ENCODE measurements around the gene SNAPC3.
A peak's percentile ranks its signal among the peaks of the same experiment; 100 is the strongest.
"Not testable (repeated sequence)": the region's sequence is repeated elsewhere in the genome, so short reads cannot be mapped to it uniquely, and the experiment has no call there.

SNAPC3 gene

DNA sequence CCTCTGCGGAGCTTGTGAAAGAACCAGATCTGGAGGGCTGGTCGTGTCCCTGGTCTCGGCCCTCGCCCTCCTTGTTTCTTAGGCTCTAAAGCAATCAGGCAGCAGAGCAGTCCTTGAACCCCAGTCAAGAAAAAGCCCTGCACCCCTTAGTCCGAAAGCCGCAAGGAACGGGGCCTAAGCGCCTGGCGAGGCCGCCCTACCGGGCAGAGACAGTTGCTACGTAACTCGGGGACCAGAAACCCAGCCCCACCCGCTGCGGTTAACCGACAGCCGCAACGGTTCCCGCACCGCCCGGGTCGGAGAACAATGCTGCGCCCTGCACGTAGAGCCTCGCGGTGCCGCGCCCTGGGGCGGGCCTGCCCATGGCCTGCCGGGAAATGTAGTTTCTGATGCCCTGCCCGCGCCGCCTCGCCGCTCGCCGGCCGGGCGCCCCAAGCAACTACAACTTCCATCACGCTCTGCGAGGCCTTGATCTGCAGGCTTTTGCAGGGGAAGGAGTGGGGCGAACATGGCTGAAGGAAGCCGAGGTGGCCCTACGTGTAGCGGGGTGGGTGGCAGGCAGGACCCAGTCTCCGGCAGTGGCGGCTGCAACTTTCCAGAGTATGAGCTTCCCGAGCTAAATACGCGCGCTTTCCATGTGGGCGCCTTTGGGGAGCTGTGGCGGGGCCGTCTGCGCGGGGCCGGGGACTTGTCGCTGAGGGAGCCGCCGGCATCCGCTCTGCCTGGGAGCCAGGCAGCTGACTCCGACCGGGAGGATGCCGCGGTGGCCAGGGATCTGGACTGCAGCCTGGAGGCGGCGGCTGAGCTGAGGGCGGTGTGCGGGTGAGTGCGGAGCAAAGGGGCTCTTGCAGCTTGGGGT, at the start of gene SNAPC3:
SNAPC3 (plus strand) TSS at position 505 of the 859 bp plus-strand sequence; CDS start at position 509, 4 bp downstream.
- peak; percentile 94 for DNase-seq

DNA sequence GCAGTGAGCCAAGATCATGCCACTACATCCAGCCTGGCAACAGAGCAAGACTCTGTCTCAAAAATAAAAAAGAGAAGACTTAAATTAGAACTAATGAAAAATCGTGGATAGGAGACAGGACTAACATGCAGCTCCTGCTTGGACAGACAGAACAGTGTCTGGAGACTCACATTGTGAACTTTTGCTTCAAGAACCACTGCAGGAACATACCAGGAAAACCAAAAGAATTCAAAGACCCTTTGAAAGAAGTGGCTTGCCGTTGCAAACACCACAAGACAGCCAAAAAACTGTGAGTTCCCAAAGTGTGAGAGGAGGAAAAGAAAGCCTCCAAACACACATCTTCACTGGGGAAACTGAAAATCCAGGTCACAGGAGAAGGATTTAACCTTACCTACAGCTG, 48.8 kb upstream of the SNAPC3 start:
- no peak for DNase-seq

DNA sequence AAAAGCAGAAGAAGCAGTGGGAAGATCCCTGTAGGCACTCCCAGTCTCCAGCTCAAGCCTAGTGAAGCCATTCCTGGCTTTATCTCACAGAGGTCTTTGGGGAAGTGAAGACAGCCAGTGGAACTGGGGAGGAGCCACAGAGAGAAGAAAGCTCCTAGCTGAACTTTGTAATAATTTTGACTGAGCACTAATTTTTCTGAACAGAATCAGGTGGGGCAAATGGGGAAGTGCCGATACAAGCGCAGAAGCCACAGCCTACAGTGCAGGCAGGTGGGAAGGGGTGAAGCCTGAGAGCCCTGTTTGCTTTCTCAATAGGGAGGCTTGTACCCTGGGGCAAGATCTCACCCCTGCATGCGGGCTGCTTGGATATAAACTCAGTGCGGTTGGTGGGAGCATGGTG, 48.4 kb upstream of the SNAPC3 start:
- no peak for DNase-seq

DNA sequence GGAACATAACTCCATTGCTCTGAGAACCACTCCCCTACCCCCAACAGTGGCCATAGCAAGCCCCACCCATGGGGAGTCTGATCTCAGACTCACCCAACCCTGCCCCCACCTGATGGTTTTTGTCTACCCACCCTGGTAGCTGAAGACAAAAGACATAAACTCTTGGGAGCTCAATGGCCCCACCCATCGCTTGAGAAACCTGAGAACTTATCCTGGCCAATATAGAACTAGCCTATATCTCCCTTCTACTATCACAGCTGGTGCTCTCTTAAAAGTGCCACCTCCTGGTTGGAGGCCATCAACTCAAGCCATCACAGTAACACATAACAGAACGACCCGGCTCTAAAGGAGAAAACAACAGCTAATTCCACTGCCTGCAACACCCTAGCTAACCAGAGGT, 47.9 kb upstream of the SNAPC3 start:
- no peak for DNase-seq

DNA sequence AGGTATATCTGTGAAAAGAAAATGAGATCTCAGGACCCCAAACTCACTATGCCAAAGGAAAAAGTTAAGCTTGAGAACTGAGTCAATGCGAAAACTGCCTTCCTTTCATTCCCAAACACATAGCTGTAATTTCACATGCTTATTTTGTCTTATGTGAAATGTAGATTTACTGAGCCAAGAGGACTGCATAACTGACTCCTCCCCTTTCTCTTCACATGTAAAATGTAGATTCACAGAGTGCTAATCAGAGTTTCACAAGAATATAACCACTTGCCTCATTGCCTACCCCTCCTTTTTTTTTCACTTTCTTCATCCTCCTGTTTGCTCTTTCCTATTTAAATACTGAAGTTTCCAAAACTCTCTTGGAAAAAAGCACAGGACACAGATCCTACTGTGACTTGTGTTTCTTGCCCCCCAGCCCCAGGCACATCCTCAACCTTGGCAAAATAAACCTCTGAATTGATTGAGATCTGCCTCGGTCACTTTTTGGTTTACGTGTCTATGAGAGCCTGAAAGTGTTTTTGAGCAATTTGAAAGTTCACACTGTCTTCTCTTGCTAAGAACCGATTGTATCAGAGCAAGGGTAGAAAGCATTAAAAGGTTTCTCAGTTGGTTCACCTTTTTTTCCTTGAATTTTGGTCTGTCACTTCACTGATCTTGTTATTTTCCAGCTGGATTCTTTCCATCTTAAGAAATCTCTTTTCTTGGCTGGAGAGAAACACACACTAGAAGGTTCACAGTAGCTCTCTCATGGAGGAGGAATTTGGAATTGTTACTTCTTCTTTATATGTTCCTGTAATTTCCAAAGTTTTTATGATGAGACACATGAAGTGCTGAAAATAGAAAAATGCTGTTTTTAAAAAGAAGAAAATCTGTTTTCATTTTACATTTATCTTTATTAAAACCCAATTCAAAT, 44.8 kb upstream of the SNAPC3 start:
- no peak for DNase-seq

DNA sequence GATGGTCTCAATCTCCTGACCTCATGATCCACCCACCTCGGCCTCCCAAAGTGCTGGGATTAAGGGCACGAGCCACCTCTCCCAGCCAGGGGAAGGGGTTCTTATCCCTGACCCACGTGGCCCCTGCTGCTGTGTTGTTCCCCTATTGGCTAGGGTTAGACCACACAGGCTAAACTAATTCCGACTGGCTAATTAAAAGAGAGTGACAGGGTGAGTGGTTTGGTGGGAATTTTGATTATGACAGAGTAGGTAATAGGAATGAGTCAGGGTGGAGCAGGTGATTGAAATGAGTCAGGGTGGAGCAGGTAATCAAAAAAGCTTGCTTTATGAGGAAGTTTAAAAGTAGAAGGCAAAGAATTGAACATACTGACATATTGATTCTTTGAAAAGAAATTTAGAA, 43.4 kb upstream of the SNAPC3 start:
- DNase-seq, result not testable (repeated sequence)

DNA sequence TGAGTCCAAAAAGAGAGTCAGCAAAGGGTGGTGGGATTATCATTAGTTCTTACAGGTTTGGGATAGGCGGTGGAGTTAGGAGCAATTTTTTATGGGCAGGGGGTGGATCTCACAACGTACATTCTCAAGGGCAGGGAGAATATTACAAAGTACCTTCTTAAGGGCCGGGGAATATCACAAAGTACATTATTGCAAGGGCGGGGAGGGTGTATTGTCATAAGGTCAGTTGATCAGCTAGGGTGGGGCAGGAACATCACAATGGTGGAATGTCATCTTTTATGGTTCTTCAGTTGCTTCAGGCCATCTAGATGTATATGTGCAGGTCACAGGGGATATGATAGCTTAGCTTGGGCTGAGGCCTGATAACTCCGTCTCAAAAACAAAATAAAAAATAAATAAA, 42.8 kb upstream of the SNAPC3 start:
- DNase-seq, result not testable (repeated sequence)

DNA sequence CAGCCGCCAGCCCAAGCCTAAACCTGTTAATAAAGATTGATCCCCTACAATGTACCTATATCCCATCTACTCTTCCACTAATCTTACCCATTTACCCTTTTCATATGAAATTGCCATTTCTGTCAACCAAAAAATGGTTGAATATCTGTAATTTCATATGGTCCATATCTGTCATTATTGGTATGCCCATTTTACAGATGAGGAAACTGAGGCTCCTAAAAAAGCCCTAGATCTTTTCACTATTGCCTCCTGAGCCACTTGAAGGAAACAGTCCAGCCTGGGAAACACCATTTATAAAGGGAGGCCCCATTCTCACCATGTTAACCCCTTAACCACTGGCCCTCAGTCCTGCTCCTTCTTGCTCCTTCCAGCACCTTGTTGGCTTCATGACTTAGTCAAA, 41.2 kb upstream of the SNAPC3 start:
- no peak for DNase-seq

DNA sequence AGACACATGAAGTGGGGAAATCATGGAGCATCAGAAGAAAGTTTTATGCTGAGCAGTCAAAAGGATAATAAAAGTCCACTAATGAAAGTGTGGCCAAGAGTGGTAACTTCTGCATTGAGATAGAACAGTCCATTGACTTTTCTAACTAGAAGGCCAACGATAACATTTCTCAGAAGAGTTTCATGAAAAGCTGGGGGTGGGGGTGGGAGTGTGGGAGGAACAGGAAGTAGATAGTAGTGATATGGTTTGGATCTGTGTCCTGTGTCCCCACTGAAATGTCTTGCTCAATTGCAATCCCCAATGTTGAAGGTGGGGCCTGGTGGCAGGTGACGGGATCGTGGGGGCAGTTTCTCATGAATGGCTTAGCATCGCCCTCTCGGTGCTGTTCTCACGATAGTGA, 36.2 kb upstream of the SNAPC3 start:
- no peak for DNase-seq

DNA sequence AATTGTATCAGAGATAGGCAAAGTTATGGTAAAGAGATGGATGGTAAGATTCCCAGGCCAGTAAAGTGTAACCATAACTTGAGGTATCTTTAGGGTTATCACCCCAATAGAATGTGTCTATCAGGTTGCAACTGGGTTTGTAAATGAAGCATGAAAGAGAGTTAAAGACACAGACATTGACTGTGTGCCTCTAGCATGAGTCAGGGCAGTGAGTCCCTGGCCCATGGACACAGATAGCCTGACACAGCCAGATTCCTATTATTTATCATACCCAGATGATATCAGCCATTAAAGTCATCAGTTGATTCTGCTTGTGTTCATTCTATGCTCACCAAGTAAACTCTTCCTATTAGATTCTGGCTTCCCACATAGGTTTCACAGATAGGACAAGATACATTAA, 33.5 kb upstream of the SNAPC3 start:
- DNase-seq, result no peak

DNA sequence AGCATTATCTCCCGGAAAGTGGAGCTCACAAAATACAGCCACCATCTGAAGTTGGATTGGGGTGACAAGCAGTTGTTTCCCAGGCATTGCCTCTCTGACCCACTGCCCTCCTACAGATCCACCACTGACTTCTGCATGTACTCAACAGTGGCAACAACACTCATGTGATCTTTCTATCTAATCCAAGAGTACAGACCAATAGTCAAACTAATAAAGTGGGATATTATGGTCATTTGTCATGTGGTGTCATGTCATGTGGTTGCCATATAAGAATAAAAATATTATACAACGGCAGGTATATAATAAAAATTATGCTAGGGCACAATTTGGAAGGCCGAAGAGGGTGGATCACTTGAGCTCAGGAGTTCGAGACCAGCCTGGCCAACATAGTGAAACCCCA, 33.0 kb upstream of the SNAPC3 start:
- DNase-seq, result no peak

DNA sequence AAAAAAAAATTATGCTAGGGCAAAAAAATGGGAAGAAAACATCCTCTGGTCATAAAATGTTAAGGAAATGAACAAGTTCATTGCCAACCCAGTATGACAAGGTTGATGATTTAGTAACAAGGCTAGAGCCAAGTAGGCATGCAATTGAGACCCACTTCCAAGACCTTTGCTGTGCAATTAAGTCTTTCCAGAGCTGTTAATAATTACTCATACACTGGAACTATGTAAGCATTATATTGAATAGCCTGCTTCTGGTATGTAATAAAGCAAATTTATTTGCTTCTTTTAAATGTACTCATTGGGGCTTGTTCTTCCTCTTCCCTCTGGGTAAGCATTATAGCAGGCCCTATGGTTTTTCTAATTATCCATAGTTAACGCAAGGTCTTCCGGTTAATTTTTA, 32.5 kb upstream of the SNAPC3 start:
- DNase-seq, result no peak

DNA sequence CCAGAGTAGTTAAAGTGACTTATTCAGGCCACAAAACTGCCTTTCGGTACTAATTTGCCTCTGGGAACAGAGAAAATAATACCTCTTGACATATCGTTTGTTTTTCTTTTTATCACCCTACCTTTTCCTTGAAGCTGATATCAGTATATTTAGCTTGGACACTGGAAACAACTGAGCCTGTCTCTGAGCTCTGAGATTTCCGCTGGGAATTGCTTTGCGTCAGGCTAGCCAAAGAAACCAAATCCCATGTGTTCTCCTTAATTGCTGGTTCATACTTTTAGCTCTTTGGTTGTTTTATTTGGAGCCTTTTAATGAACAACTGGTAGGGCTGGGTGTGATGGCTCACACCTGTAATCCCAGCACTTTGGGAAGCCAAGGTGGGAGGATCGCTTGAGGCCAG, 30.3 kb upstream of the SNAPC3 start:
- DNase-seq, result no peak

DNA sequence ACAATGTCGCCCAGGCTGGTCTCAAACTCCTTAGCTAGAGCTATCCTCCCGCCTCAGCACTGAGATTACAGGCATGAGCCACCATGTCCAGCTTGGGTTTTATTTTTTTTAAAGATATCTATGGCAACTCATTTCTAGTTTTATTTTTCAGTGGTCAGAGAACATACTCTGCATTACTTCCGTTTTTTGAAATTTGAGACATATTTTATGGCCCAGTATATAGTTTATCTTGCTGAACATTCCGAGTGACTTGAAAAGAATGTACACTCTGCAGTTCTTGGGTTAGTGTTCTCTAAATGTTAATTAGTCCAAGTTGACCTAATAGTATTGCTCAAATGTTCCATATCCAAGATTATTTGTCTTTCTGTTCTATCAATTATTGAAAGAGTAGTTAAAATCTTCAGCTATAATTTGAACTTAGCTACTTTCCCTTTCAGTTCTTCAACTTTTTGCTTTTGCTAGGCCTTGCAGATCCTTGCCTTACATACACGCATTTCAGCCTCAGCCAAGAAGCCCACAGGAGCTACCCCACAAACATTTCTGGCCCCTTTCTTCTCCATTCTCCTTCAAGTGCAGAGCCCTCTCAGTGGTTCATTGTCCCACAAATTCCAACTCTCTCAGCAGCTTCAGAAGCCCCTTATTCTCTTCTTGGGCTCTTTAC, 22.3 kb upstream of the SNAPC3 start:
- DNase-seq, result no peak

DNA sequence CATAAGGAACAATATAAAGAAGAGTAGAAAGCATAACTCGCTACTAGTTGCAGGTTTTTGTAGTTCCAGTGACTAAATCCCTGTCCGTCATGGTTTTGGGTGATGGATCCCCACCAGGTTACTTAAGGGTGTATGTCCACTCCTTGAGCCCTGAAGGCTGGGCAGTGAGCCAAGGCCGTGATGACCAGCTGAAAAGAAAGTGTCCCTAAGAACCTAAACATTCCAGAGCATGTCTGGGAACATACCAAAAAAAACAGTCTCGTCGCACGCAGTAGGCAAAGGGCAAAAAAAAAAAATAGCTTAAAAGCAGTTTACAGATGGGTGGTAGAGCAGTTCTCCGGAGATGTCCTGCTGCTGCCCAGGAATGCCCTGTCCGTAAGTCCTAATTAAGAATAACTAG, 21.4 kb upstream of the SNAPC3 start:
- no peak for DNase-seq

DNA sequence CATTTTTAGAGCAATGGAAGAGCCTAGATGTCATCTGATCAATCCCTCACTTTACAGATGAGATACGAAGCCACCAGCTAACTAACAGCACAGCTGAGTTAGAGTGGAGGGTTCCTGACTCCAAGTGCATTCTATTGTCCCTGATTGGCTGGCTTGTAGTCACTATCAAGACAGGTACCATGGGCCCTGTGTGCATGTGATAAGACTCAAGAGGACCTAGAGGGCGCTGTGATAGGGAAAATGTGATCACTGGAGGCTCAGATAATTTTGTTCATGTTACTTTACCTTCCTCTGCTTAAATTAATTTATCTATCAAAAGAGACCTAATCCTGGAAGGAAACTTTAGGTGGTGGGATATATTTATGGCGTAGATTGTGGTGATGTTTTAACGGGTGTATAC, 19.5 kb upstream of the SNAPC3 start:
- peak; percentile 29 for DNase-seq

DNA sequence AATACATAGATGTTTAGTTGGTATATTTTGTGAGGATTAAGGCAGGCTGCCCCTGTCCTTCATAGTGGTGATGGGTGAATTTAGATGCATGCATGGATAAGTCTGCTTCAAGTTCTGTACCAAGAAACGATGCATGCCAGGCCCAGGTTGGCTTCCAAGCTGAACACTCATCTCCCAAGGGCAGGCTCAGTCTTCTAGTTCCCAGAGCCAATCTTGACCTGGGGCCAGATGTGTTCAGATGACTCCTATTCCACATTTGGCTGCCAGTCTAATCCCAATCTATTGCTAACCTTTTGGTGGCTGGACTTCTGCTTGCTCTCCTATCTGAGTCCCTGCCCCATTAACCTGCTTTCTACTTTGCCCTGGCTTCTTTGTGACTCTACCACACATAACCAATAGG, 18.5 kb upstream of the SNAPC3 start:
- DNase-seq, result no peak

DNA sequence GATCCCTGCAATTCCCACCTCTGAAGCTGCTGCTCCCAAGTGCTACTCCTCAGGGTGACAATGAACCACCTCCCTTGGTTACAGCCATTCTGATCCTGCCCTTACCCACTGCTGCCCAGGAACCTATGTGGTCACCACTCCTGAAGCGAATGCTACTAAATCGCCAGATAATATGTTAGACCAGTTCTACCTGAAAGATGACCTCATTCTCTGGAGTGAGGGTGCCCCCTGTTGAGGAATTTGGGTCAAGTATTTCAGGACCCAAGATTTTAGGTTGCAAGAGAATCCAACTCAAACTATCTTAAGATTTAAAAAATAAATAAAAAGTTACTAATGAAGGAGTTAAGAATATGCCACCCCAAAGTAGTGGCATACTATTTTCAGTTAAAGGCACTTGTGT, 5.8 kb upstream of the SNAPC3 start:
- DNase-seq, result peak; percentile 50

DNA sequence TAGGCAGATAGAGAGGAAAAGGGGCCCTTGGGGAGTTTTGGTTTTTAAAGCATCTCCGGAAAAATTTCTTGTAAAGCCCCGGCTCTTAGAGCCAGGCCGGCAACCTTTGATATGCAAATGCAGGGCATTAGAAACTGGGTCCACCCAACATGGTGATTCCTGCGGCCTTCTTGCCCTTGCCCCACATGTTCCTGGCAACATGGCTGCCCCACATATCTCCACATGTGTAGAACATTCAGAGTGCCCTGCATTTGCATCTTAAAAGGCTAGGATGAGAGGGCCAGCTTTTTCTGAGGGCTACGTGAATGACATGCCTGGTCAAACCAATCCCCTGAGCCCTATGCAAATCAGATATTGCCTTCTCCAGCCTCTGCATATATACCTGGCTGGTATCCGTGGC, 5.0 kb upstream of the SNAPC3 start:
- no peak for DNase-seq

DNA sequence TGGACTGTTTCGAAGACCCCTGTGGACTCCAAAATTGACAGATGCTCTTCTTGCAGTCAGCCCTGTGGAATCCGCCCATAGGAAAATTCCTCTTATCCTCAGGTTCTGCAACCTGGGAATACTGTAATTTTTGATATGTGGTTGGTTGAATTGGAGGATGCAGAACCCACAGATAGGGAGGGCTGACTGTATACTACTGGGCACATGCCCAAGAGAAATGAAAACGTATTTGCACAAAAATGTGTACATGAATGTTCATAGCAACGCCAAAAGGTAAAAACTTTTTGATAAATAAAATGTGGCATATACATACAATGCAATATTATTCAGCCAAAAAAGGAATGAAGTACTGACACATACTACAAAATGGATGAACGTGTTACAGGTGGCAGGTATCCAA, 1.9 kb upstream of the SNAPC3 start:
- DNase-seq, result no peak

DNA sequence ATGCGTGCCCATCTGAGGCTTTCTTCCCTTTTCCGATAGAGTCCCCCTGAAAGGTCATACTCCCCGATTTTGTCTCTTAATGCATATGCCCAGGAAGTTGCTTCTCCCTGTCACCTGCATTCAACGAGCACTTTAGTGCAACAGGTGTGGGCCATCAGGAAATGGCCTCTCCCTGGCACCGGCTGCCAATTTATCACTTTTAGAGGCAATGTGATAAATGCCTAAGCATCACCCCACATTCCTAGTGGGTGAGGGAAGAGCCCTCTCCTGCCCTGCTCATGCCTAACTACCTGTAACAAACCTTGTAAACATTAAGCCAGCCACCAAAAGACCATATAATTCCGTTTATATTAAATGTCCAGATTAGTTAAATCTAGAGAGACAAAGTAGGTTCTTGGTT, 1.1 kb upstream of the SNAPC3 start:
- no peak for DNase-seq

DNA sequence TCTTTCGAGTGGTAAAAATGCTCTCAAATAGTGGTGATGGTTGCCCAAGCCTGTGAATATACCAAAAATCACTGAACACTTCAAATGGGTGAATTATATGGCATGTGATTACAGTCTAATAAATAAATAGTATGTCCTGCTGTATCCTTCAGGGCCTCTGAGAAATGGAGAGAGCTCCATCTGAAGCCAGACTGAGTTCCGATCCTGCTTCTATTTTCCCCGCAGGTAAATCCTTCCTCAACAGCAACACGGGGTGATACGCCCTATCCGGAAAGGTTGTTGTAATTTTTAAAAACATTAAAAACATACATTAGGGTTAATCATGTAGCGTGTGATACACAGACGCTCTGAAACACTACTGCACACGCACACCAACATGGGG, 695 bp upstream of the SNAPC3 start:
- no peak for DNase-seq

DNA sequence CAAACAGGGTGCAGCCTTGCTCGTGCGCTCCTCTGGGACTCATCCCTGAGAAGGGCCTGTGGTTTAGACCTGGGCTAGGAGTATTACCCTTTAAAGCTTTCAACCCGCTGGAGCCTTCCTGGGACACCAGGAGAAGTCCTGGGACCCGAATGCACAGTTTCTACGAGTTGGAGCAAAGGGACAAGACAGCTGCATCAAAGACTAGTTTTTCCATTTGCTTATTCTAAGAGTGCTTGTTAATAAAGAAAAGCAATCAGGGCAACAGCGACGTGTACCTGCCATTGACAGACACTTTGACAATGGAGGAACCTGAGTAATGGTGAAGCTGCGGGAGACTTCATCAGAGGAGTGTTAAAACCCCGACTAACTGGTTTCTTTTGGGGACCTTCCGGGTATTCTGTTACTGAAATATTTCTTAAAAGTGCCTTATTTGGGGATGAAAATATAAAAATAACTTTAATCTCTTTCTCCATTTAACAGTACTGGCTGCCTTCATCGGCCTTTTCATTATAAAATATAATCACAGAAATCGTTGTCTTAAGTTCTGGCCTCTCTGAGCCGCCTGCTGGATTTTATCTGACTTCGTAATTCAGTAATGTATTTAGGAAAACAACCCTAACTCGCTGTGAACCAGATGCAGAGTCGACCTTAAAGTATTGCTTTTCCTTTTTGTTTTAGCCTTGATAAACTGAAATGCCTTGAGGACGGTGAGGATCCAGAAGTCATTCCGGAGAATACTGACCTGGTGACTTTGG, 732 bp downstream of the SNAPC3 start:
- DNase-seq, result peak; percentile 29

Measured in CD4-positive, alpha-beta T cell treated with Interleukin-4 for 4 hours (primary cell).